ENCODE data around the gene OTOP3.

DNA sequence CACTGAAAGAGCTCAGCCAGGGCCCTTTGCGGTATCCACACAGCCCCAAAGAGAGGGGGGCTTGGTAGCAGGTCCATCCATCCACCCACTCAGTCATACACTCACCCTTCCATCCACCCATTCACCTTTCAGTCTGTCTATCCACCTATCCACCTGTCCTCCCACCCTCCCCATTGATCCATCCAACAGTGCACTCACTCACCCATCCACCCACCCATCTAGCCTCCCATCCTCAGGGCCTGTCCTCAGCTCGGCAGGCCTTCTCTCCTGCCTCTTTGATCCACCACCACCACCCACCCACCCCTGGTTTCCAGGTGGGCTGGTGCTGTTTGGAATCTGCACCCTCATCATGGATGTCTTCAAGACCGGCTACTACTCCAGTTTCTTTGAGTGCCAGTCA is 10.5 kb upstream of the OTOP3 start:
- TF ChIP-seq, protein P1, sequence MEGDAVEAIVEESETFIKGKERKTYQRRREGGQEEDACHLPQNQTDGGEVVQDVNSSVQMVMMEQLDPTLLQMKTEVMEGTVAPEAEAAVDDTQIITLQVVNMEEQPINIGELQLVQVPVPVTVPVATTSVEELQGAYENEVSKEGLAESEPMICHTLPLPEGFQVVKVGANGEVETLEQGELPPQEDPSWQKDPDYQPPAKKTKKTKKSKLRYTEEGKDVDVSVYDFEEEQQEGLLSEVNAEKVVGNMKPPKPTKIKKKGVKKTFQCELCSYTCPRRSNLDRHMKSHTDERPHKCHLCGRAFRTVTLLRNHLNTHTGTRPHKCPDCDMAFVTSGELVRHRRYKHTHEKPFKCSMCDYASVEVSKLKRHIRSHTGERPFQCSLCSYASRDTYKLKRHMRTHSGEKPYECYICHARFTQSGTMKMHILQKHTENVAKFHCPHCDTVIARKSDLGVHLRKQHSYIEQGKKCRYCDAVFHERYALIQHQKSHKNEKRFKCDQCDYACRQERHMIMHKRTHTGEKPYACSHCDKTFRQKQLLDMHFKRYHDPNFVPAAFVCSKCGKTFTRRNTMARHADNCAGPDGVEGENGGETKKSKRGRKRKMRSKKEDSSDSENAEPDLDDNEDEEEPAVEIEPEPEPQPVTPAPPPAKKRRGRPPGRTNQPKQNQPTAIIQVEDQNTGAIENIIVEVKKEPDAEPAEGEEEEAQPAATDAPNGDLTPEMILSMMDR (IDR thresholded peaks at IDR 0.05; ENCODE audit: insufficient read depth, low read length, poor library complexity, severe bottlenecking), result no peak
- TF ChIP-seq EZH2phosphoT487 (conservative IDR thresholded peaks at IDR 0.05; ENCODE audit: low read length), result no peak

All from SU-DHL-6 (cell line).